Epithelial cell of proximal tubule (primary cell): ENCODE measurements around the gene POU5F2. TPM values are rescaled to one million over a fixed set of nuclear protein-coding genes. Genes with fewer than 3 reads are reported as not detected.

Source experiments
- DNase-seq: peaks from one replicate; pipeline ENCODE4 v3.0.0-alpha.2; 2011; ENCODE audit warnings: low read depth
- H3K4me3 ChIP-seq: 2 replicates; pipeline ENCODE4 v1.5.1; 2011; ENCODE audit warnings: low read depth, mild to moderate bottlenecking, low read length
- CTCF ChIP-seq: conservative IDR thresholded peaks from 2 replicates; pipeline ENCODE4 v1.5.1; 2012; ENCODE audit warnings: low read depth, mild to moderate bottlenecking, low read length
- total RNA-seq: library from RNA; depleted of rRNA; stranded (reverse); fragments of >200 nt; gene quantifications from 2 replicates; pipeline ENCODE4 v1.2.3, GENCODE V29; 2015

POU5F2 gene
- total RNA-seq, 1 donor from 2014 or later, result 0.12 TPM

DNA sequence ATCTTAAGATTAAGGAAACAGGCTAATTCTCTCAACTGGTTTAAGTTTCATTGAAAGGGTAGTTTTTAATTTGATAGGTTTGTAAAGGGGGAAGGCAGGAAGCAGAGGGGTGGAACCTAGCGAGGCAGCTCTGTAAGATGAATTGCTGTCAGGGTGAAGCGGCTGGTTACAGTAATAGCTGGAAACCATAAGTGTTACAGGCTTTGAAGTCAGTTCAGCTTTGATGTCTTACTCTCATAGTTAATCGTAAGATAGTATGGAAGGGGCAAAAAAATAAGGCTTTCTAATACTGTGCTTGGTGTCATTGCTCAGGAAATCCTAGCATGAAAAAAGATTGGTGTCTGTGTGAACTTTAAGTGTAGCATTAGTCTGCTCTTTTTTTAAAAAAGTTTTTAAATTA is 20.3 kb downstream of the POU5F2 start:
- DNase-seq, result no peak
- TF ChIP-seq CTCF, result no peak
- no peak overlapping the region for H3K4me3 ChIP-seq

GRCh38 chr5:93717162-93717561 is 24.2 kb downstream of the POU5F2 start:
- no peak overlapping the region for H3K4me3 ChIP-seq
- TF ChIP-seq CTCF, result no peak
- peak; percentile 71 for DNase-seq

DNA sequence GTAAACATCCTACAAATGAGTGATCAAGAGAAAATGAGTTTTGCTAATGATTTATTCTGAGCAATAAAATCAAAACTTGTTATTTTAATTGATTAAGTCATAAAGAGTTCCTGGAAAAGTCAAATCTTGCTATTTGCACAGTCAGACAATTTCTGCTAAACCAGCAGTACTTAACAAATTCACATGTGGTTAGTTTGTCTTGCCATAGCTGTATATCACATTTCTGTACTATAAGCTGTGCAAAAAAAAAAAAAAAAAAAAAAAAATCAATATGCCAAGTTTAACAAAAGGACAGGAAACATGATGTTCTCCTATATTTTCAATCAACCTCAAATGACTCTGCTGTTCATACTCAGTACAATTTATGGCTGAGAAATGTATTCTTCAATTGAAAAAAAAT is 24.9 kb downstream of the POU5F2 start:
- DNase-seq, result no peak
- no peak overlapping the region for H3K4me3 ChIP-seq
- no peak for TF ChIP-seq CTCF

GRCh38 chr5:93715761-93716160 is 25.6 kb downstream of the POU5F2 start:
- no peak for TF ChIP-seq CTCF
- no peak overlapping the region for H3K4me3 ChIP-seq
- peak; percentile 15 for DNase-seq

- no peak for DNase-seq
- H3K4me3 ChIP-seq, result no peak overlapping the region
- TF ChIP-seq CTCF, result no peak
Observed at GRCh38 chr5:93715327-93715726, 26.1 kb downstream of the POU5F2 start.

DNA sequence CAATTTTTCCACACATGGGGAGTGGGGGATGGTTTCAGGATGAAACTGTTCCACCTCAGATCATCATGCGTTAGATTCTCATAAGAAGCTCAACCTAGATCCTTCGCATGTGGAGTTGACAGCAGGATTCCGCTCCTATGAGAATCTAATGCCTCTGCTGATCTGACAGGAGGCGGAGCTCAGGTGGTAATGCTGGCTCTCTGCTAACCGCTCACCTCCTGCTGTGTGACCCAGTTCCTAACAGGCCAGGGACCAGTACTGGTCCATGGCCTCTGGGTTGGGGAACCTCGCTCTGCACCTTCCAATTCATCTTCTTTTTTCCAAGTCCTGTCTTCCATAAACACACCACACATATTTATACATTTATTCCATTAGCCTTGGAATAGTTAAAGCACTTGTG is 33.0 kb downstream of the POU5F2 start:
- no peak for DNase-seq
- TF ChIP-seq CTCF, result no peak
- no peak overlapping the region for H3K4me3 ChIP-seq

DNA sequence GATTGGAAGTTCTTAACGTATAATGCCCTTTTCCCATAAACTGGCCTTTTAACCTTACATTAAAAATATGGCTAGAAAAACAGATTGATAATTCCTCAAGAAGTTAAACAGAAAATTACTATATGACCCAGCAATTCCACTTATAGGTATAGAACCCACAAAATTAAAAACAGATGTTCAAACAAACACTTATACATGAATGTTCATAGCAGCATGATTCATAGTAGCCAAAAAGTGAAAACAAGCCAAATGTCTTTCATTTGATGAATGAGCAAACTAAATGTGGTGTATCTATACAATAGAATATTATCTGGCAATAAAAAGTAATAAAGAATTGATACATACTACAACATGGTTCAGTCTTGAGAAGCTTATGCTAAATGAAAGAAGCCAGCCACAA is 35.5 kb downstream of the POU5F2 start:
- no peak for TF ChIP-seq CTCF
- DNase-seq, result no peak
- no peak overlapping the region for H3K4me3 ChIP-seq
